MCF 10A (cell line): ENCODE data around the gene EXD3. TPM values are rescaled to one million over a fixed set of nuclear protein-coding genes. Genes with fewer than 3 reads are reported as not detected.

Experiments used
- BruUV-seq: library from RNA; stranded (reverse); fragments of 400-500 nt; replicated peaks from 2 replicates; lab custom pipeline; 2021; lab: Mats Ljungman, UMichigan
- CTCF ChIA-PET: fragments of 300-600 bp; sonication (Branson Sonifier 250); formaldehyde crosslinking; extraction: SDS; loops from one replicate; lab custom pipeline; 2021; ENCODE audit warnings: antibody characterized with exemption, inconsistent platforms; lab: Yijun Ruan, JAX
- POLR2A ChIA-PET: fragments of 300-600, 350-650 bp; sonication (Branson Sonifier 250); formaldehyde crosslinking; extraction: SDS; loops from one replicate; lab custom pipeline; 2020; ENCODE audit warnings: antibody characterized with exemption, inconsistent platforms; lab: Yijun Ruan, JAX
- DNase-seq: peaks from one replicate; pipeline ENCODE4 v3.0.0-alpha.2; 2018; ENCODE audit not compliant: unreplicated experiment
- H3K27ac Mint-ChIP-seq: one replicate; pipeline ENCODE4 v1.8.0; 2022; ENCODE audit warnings: mild to moderate bottlenecking, low read depth, mixed read lengths; ENCODE audit not compliant: unreplicated experiment
- H3K27me3 Mint-ChIP-seq: one replicate; pipeline ENCODE4 v1.8.0; 2022; ENCODE audit warnings: mixed read lengths; ENCODE audit not compliant: insufficient read depth, unreplicated experiment
- H3K36me3 Mint-ChIP-seq: one replicate; pipeline ENCODE4 v1.8.0; 2022; ENCODE audit warnings: mild to moderate bottlenecking, moderate library complexity, mixed read lengths; ENCODE audit not compliant: insufficient read depth, unreplicated experiment
- H3K4me1 Mint-ChIP-seq: one replicate; pipeline ENCODE4 v1.8.0; 2022; ENCODE audit warnings: mixed read lengths; ENCODE audit not compliant: insufficient read depth, unreplicated experiment
- H3K4me3 Mint-ChIP-seq: one replicate; pipeline ENCODE4 v1.8.0; 2022; ENCODE audit warnings: mild to moderate bottlenecking, moderate library complexity, mixed read lengths; ENCODE audit not compliant: unreplicated experiment
- H3K9me3 Mint-ChIP-seq: one replicate; pipeline ENCODE4 v1.8.0; 2022; ENCODE audit warnings: mixed read lengths; ENCODE audit not compliant: unreplicated experiment
- intact Hi-C: fragments of 100-400 bp; cut with micrococcal nuclease; formaldehyde crosslinking; loops from 2 replicates; pipeline ENCODE4 v1.14.1; 2022
- total RNA-seq: library from RNA; stranded (reverse); gene quantifications from 2 replicates; pipeline ENCODE4 v1.2.3, GENCODE V29; 2022
- TF ChIP-seq, protein P1 (sequence below): fragments of 200-600 bp; IDR thresholded peaks from one replicate; pipeline ENCODE4 v1.8.0; 2022; ENCODE audit warnings: antibody characterized with exemption, mild to moderate bottlenecking; ENCODE audit not compliant: unreplicated experiment

EXD3 gene
- total RNA-seq, 1 experiment from 2014 or later: 17.1 TPM

DNA sequence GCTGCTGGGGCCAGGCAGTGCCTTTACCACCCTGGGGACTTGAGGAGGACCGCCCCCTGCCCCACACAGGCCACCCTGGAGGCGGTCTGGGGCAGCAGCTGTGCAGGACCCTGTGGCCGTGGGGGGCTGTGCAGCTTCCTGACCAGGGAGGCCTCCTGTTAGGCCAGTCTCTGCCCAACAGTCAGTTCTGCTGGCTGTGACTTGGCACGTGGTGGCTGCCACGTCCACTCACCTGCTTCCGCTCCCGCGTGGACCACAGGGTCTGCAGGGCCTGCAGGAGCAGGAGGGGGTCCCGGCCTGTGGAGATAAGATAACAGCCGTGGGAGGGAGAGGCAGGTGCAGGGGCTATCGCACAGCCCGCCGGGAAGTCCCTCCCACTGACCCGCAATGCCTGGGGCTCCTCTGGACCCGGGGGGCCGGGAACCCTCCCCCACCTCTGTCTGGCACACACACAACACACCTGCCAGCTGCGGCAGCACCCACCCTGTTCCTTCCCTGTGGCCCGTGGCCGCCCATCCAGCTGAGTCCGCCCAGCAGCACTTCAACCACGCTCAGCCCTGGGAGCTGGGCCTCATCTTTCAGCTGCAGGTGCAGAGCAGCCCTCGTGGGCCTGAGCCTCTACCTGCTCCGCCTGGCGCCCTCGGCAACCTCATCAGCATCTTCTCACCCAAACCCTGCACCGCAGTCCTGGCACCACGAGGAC, 39.7 kb downstream of the EXD3 start:
- no peak overlapping the region for H3K27ac Mint-ChIP-seq
- CTCF ChIA-PET: interaction anchor here (0.6 to 1.4 kb wide), 3 partner anchors 62 to 115 kb away, joined by 3 to 4 read pairs (median 3); partner anchors contain the start of gene NRARP

DNA sequence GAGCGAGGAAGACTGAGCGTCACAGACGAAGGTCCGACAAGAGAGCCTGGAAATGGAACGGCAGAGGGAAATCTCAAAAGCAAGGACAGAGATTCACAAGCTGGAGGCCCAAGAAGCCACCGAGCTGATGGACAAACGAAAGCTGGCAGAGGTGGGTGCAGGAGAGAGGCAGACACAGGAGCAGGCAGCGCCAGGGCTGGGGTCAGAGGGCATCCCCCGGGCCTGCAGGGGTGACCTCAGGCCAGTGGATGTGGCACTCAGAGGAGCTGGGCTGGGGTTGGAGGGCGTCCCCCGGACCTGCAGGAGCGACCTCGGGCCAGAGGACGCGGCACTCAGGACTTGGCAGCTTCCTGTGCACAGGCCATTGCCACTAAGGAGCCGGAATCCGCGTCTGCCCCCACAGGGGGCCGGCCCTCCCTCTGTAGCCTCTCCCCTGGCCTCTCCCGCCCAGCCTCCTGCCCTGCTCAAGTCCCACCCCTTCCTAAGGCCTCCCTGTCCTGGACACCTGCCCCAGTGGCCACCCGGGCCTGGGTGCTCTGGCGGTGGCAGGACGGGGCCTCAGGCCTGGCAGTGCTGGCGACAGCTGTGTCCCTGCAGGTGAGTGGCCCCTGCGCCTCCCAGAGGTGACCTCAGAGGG, 40.4 kb downstream of the EXD3 start:
- H3K36me3 Mint-ChIP-seq: no peaks in the 10 kb centered on the region
- intact Hi-C loops: no loop called here
- no peak overlapping the region for H3K4me3 Mint-ChIP-seq
- ChIA-PET CTCF (interaction anchor here (0.7 to 1.4 kb wide), 2 partner anchors 62 to 81 kb away, joined by 3 to 4 read pairs; partner anchors contain the start of gene NRARP), POLR2A (no interaction called here)
- H3K27ac Mint-ChIP-seq: no peak overlapping the region
- DNase-seq: no peak
- H3K9me3 Mint-ChIP-seq: no peaks in the 10 kb centered on the region
- no TSS peak for BruUV-seq
- TF ChIP-seq, protein P1, sequence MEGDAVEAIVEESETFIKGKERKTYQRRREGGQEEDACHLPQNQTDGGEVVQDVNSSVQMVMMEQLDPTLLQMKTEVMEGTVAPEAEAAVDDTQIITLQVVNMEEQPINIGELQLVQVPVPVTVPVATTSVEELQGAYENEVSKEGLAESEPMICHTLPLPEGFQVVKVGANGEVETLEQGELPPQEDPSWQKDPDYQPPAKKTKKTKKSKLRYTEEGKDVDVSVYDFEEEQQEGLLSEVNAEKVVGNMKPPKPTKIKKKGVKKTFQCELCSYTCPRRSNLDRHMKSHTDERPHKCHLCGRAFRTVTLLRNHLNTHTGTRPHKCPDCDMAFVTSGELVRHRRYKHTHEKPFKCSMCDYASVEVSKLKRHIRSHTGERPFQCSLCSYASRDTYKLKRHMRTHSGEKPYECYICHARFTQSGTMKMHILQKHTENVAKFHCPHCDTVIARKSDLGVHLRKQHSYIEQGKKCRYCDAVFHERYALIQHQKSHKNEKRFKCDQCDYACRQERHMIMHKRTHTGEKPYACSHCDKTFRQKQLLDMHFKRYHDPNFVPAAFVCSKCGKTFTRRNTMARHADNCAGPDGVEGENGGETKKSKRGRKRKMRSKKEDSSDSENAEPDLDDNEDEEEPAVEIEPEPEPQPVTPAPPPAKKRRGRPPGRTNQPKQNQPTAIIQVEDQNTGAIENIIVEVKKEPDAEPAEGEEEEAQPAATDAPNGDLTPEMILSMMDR: no peak
- H3K4me1 Mint-ChIP-seq: no peaks in the 10 kb centered on the region
- no peaks in the 10 kb centered on the region for H3K27me3 Mint-ChIP-seq

More for the DNA sequence above, 39.7 kb downstream of the EXD3 start:
- no TSS peak for BruUV-seq
- intact Hi-C loops: no loop called here
- TF ChIP-seq, protein P1: no peak
- Mint-ChIP-seq H3K27me3 (no peaks in the 10 kb centered on the region), H3K4me3 (no peak overlapping the region), H3K9me3 (no peaks in the 10 kb centered on the region), H3K4me1 (no peaks in the 10 kb centered on the region), H3K36me3 (no peaks in the 10 kb centered on the region)
- POLR2A ChIA-PET: no interaction called here
- no peak for DNase-seq

DNA sequence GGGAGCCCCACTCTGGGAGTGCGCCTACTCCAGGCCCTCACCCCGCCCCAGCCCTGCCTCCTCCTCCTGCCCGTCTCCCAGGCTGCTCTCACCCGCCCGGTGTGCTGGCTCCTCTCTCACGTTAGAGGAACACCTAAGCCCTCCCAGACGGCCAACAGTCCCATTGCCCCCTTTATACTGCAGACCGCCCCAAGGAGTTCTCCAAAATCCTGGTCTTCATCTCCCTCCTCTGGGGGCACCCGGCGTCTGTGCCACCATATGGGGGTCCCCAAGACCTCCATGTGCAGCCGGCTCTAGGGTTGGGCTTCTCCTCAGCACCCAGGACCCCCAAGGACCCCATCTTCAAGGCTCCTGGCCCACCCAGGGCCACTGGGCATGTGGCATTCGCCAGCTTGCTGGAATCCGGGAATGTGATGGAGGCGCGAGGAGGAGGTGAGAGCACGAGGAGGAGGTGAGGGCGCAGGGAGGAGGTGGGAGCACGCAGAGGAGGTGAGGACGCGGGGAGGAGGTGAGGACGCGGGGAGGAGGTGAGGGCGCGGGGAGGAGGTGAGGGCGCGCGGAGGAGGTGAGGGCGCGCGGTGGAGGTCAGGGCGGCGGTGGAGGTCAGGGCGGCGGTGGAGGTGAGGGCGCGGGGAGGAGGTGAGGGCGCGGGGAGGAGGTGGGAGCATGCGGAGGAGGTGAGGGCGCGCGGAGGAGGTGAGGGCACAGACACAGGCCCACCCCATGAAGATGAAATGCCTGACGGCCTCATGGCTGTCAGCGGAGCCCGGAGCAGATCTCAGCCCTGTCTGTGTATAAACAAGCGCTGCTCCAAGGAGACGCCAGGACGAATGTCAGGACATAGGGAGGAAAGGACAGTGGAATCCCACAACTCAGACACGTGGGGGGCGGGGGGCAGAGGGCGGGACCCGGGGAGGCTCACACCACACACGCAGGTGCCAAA, 41.2 kb downstream of the EXD3 start:
- Mint-ChIP-seq H3K4me1 (no peaks in the 10 kb centered on the region), H3K27me3 (no peaks in the 10 kb centered on the region), H3K36me3 (no peaks in the 10 kb centered on the region), H3K4me3 (no peak overlapping the region), H3K9me3 (no peaks in the 10 kb centered on the region), H3K27ac (no peak overlapping the region)
- TF ChIP-seq, protein P1: no peak
- ChIA-PET POLR2A (no interaction called here), CTCF (no interaction called here)
- no peak for DNase-seq
- intact Hi-C loops: no loop called here
- no TSS peak for BruUV-seq

DNA sequence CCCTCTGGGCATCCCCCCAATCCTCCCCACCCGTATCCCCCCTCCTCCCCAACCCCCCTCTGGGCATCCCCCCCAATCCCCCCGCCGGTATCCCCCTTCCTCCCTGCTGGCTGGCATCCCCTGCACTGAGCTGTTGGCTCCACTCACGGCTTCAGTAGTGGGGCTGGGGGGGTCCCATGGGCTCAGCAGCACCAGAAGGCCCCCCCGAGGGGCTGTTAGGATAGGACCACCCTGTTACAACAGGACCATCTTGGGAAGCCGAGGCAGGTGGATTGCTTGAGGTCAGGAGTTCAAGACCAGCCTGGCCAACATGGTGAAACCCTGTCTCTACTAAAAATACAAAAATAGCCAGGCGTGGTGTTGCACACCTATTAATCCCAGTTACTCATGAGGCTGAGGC, 42.4 kb downstream of the EXD3 start:
- no peak overlapping the region for H3K27ac Mint-ChIP-seq
- intact Hi-C loops: no loop called here
- DNase-seq: no peak
- H3K36me3 Mint-ChIP-seq: no peaks in the 10 kb centered on the region
- BruUV-seq: no TSS peak
- TF ChIP-seq, protein P1: no peak
- POLR2A ChIA-PET: no interaction called here
- H3K4me1 Mint-ChIP-seq: no peaks in the 10 kb centered on the region
- CTCF ChIA-PET: no interaction called here
- H3K9me3 Mint-ChIP-seq: no peaks in the 10 kb centered on the region
- H3K27me3 Mint-ChIP-seq: no peaks in the 10 kb centered on the region
- H3K4me3 Mint-ChIP-seq: no peak overlapping the region
